HG03565 (cell line): ENCODE results near the gene ART1.
"Not testable (repeated sequence)": the region's sequence is repeated elsewhere in the genome, so short reads cannot be mapped to it uniquely, and the experiment has no call there.

Source experiments
- ATAC-seq: cut with Tn5 transposase; IDR thresholded peaks from one replicate; pipeline ENCODE4 v1.9.1; 2021; ENCODE audit warnings: mild to moderate bottlenecking, moderate library complexity; ENCODE audit not compliant: unreplicated experiment

The ART1 gene

DNA sequence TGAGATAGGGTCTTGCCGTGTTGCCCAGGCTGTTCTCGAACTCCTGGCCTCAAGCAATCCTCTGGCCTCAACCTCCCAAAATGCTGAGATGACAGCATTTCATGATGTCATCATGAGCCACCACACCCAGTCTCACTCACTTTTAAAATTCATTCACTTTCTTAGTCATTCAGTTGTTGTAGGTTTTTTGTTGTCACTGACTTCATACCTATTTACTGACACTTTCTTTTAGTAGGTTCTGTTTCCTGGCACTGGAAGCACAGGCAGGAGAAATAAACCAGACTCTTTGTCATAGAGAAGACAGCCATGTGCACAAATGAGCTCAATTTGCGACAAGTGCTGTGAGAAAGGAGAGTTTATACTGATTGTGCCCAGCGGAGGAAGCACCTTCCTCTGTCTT lies 13.6 kb upstream of the ART1 start:
- ATAC-seq, result no peak

DNA sequence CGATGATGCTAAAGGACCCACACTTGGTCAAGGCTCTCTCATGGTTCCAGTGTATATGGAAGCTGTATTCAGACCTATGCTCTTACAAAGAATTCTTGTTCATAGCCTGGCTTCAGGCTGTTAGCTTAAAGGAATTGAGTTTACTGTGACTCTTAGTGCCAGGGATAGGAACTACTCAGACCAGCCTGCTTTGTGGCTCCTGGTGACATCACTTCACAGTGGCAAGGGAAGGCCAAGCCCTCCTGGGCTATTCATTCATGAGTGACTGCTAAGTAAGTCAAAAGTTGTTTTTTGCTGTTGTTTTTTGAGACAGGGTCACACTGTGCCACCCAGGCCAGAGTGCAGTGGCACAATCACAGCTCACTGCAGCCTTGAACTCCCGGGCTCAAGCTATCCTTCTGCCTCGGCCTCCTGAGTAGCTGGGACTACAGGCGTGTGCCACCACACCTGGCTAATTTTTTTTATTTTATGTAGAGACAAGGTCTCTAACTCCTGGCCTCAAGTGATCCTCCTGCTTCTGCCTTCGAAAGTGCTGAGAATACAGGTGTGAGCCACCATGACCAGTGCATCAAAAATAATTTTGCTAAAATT lies 12.8 kb upstream of the ART1 start:
- no peak for ATAC-seq

DNA sequence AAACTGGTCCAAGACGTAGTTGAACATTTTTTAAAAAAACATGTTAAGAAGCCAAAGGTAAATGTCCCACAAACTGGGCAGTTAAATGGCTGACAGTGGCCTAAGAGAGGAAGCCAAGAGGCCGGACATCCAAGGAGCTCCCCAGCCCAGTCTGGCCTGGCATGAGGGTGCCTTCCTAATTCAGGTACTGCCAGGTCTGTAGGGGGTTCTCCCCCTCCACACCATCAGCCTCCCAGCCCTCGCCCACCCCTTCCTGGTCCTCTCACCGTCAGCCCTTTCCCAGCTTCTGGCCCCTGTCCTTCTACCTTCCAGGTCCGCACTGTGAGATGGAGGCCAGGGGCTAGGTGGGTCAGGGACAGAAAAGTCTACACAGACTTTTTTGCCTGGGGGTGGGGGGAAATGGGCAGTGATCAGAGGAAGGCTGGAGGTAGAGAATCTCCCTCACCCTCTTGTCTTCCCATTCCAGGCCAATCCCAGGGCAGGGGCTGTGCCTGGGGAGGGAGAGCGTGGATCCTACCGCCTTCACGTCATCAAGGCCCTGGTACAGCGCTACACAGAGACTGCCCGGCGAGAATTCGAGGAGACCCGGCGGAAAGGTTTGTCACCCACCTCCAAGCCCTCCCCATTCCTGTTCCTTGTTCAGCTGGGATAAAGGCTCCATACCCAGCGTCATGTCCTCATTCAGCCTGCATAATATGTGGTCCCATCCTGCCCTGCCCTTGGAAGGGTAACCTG lies 9.1 kb upstream of the ART1 start:
- no peak for ATAC-seq

DNA sequence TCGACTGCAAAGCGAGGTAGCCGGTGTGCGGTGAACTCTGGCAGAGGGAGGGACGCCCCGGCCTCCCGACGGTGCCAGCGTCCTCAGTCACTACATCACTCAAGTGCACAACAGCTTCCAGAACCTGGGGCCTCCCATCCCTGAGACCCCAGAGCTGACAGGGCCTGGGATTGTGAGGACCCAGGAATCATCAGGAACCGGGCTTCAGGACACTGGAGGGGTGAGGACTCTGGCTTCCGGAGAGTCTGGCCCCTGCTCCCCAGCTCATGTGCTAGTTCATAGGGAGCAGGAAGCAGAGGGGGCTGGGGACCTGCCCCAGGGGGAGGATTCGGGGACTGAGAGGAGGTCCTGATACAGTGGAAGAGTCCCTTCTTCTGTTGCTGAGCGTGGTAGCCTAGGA lies 7.7 kb upstream of the ART1 start:
- ATAC-seq, result no peak

DNA sequence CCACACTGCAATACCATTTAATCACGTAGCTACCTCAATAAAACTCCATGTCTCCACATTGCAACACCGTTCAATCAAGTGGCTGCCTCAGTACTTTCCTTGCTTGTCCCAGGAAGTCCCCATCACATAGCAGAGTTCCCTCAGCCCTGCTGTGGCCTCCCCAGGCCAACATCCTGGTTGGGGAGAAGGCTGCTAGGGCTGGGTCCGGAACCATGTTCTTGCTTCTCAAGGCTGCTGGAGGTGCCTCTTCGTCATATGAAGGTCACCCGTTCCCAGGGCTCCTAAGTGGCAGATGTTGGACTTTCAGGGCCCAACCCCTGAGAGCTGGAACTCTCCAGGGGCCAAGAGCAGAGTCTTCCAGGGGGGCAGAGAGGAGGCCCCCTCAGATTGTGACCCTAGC lies 6.4 kb upstream of the ART1 start:
- ATAC-seq, result no peak

DNA sequence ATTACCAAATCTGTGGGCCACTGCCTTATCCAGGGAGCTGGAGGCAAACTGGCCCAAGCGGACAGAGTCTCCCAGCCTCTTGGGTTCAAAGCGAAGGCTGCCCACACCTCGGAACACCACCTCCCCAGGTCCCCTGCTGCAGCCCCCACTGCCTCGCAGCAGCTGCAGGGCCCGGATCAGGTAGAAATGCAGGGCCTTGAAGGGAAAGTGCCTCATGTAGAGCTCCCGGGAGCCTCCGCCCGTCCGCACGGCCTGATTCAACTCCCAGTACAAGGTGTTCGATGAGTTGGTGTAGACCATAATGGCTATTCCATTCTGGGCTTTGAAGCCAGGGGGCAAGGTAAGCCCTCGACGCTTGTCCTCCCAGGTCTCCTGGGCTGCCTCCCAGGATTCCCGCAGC lies 5.1 kb upstream of the ART1 start:
- no peak for ATAC-seq

DNA sequence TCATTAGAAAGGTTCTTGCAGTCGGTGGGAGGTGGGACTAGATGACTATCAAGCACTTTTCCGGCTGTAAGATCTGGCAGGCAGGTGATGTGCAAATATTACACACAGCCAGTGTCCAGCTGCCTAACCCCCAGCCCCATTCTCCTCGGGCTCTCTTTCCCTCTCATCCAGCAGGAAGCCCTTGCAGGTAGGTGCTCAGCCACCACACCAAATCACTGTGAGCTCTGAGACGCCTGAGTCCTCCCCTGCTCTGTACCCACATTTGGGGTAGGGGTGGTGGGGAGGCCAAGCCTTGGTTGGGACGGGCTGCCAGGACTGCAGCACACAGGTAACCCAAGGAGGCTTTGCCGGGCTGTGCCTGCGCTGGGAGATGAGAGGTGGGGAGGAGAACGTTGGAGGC lies 3.7 kb upstream of the ART1 start:
- ATAC-seq, result no peak

DNA sequence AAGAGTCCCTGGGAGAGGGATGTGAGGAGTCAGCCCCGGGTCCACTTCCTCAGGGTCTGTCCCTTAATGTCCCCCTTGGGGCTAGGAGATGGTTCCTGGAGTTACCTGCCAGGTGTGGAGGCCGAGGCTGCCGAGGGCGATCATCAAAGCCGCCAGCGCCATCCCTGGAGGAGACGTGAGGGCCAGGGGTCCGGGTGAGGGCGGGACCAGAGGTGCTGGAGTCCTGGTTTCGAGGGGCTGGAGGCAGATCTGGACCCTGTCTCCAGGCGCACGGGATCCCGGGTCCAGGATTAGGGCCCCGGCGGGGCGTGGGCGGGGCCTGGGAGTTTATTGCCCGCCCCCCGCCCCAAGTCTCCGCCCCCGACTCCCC lies 3.2 kb upstream of the ART1 start, which contains the start of gene ART5:
TSS of gene ART5 (minus strand) at position 292 of the 370 bp plus-strand sequence. CDS start at position 162, 130 bp downstream.
- no peak for ATAC-seq

DNA sequence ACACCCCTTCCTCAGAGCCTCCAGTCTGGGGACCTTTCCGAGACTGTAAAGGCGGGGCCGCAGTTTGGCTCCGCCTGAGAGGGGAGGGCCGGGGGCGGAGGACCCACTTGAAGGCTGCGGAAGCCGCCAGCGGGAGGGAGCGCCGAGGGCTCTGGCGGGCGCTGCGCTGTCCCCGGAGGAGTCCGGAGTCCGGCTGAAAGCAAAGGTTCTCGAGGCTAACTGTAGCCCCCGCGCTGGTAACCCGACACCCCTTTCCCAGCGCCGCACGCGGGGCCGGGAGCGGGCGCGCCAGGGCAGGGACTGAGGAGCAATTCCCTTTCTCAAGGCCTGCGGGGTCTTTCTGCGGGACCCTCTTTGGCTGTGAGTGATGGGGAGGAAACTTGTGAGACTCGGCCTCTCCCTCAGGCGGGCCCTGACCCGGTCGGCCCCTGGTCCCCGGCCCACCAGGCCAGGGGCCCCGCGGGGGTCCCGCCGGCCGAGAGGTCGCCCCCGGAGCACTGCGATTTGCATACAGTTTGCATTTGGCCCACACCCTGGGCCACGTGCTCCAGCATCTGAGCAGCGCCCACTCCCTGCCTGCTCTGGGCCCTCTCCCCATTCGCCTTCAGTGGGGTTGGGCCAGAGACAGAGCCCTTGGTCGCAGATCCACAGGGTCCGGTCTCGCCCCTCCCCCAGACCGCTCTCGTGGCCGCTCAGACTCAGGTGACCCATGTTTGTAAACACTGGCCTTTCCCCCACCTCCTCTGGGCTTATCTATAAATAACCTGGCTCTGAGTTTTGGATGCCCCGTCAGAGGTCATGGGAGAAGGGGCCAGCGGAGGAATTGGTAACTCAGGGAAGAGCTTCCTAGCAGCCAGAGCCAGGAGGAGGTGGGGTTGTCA lies 2.6 kb upstream of the ART1 start:
- ATAC-seq, result no peak

DNA sequence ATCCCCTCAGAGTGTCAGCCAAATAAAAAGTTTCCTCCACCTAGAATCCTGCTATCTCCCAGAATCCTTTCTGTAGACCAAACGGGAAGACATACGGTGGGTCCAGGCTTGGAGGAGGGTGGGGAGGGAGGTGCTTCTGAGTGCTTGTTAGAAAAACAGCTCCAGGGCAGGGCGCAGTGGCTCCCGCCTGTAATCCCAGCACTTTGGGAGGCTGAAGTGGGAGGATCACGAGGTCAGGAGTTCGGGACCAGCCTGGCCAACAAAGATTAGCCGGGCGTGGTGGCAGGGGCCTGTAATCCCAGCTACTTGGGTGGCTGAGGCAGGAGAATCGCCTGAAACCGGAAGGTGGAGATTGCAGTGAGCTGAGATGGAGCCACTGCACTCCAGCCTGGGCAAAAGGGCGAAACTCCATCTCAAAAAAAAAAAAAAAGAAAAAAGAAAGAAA lies 1.8 kb upstream of the ART1 start:
- not testable (repeated sequence) for ATAC-seq

DNA sequence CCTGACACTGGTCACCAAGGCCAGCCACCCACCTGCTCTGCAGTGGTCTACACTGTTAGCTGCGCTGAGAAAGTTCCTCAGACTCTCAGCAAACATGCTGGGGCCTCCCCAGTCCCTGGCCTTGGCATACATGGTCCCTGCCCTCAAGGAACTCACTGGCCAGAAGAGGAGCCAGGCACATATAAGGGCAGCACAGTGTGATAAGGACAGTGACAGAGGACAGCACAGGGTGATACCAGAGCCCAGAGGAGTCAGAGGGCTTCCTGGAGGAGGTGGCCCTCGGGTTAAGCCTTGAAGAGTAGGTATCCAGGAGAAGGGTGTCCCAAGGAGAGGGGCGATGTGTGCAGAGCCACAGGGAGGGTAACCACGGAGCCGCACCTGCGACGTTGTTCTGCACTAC lies 624 bp downstream of the ART1 start:
- ATAC-seq, result no peak

DNA sequence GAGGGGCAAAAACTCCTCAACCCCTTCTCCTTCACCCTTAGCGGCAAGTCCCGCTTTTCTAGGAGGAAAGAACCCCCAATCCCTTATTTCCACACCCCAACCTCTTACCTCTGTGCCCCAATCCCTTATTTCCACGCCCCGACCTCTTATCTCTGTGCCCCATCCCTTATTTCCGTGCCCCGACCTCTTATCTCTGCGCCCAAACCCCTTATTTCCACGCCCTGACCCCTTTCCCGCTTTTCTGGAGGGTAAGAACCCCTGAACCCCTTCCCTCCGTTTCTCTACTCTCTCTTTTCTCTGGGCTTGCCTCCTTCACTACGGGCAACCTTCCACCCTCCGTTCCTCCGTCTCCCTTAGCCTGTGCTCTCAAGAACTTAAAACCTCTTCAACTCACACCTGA lies 3.9 kb downstream of the ART1 start:
- ATAC-seq, result not testable (repeated sequence)

DNA sequence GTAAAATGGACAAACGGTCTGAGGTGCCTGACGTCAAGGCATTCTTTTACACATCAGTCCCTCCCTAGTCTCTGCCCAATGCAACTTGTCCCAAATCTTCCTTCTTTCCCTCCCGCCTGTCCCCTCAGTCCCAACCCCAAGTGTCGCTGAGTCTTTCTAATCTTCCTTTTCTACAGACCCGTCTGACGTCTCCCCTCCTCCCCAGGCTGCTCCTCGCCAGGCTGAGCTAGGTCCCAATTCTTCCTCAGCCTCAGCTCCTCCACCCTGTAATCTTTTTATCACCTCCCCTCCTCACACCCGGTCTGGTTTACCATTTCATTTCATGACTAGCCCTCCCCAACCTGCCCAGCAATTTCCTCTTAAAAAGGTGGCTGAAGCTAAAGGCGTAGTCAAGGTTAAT lies 4.4 kb downstream of the ART1 start:
- not testable (repeated sequence) for ATAC-seq

DNA sequence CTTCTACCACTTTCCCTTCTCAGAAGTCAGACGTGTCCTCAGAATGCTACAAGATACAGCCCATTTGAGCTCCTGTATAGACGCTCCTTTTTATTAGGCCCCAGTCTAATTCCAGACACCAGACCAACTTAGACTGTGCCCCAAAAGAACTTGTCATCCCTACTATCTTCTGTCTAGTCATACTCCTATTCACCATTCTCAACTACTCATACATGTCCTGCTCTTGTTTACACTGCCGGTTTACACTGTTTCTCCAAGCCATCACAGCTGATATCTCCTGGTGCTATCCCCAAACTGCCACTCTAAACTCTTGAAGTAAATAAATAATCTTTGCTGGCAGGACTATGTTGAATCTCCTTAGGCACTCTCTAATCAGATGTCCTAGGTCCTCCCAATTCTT lies 7.6 kb downstream of the ART1 start:
- ATAC-seq, result not testable (repeated sequence)

DNA sequence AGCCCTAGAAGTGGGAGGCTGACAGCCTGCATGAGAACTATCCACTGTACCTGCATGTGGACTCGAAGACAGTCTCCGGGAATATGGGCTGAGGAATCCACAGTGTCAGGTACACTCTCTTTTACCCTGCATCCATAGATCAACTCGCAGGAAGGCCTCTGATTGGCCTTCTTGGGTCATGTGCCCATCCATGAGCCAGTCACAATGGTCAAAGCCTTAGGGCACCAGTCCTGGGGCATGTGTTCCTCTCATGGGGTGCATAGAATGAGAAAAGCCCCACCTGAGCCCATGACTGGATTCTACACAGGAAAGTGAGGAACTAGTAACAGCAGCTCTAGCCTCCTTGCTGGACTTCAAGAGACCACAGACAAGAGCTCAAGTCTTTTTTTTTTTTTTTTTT lies 10.6 kb downstream of the ART1 start:
- ATAC-seq, result no peak

DNA sequence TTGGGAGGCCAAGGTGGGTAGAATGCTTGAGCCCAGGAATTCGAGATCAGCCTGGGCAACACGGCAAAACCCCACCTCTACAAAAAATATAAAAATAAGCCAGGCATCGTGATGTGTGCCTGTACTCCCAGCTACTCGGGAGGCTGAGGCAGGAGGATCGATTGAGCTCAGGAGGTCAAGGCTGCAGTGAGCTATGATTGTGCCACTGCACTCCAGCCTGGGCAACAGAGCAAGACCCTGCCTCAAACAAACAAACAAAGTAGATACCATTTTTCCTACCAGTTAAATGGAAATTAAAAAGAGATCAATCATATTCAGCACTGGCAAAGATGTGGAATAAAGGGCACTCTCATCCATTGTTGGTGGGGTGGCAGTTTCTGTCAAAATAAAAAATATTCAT lies 12.4 kb downstream of the ART1 start:
- ATAC-seq, result not testable (repeated sequence)

DNA sequence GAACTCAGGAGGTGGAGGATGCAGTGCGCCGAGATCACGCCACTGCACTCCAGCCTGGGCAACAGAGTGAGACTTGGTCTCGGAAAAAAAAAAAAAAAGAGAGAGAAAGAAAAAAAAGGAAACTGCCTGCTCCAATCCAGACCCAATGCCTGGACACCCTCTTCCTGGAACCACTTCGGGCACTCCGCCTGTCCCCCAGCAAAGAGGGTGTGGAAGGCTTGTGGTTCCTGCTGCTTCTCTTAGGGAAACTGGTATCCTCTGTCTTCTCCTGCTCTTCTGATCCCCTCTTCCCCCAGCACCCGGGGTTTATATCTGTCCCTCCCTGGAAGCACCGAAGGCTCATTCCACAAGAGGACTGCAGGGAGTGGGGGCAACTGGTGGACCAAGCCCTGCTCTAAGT lies 13.3 kb downstream of the ART1 start:
- ATAC-seq, result no peak

DNA sequence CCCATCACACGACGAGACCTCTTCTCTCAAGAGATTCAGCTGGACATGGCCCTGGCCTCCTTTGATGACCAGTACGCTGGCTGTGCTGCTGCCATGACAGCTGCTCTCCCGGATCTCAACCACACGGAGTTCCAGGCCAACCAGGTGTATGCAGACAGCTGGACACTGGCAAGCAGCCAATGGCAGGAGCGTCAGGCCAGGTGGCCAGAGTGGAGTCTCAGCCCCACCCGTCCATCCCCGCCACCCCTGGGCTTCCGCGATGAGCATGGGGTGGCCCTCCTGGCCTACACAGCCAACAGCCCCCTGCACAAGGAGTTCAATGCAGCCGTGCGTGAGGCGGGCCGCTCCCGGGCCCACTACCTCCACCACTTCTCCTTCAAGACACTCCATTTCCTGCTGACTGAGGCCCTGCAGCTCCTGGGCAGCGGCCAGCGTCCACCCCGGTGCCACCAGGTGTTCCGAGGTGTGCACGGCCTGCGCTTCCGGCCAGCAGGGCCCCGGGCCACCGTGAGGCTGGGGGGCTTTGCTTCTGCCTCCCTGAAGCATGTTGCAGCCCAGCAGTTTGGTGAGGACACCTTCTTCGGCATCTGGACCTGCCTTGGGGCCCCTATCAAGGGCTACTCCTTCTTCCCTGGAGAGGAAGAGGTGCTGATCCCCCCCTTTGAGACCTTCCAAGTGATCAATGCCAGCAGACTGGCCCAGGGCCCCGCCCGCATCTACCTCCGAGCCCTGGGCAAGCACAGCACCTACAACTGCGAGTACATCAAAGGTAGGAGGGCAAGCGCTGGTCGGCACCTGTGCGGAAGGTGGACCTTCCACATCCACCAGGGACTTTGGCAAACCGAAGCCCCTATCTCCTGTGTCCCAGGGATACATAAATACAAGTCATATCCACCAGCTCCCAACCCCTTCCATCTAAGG lies 14.9 kb downstream of the ART1 start:
- no peak for ATAC-seq

DNA sequence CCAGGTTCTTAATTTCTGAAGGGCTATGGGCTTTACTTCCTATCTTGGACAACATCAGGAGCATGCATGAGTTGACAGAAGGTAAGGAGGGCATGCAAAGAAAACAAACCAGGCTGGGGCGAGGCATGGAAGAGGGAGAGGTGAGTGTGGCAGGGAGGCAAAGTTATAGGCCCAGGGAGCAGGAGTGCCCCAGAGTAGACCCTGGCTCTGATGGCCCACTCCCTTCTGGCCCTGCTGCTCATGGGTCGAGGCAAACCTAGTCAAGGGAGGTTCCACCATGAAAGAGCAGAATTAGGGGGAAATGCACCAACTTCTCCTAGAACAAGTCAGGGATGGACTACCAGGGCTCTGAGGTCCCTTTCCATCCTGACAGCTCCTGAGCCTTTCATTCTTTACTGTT lies 16.0 kb downstream of the ART1 start:
- ATAC-seq, result no peak

DNA sequence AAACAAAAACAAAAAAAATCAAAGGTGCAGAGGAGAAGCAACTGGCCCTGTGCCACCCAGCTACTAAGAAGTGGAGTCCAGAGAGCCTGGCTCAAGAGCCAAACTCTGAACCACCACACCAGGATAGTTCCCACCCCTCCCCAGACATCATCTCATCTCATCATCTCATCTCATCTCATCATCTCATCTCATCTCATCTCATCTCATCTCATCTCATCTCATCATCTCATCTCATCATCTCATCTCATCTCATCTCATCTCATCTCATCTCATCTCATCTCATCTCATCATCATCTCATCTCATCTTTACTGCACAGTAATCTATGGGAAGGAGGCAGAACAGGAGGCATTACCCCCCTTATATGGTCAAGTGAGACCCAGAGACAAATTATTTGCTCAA lies 17.9 kb downstream of the ART1 start:
- ATAC-seq, result no peak
